ENCODE measurements around the gene MRM2. TPM values are rescaled to one million over a fixed set of nuclear protein-coding genes. Genes with fewer than 3 reads are reported as not detected.
"Not testable (repeated sequence)": the region's sequence is repeated elsewhere in the genome, so short reads cannot be mapped to it uniquely, and the experiment has no call there.

The MRM2 gene
- total RNA-seq, 1 experiment from 2014 or later, result 34.7 TPM

- TF ChIP-seq POLR2A (IDR thresholded peaks at IDR 0.05; ENCODE audit: borderline replicate concordance, extremely low read depth, insufficient read depth, insufficient read length), result no peak
These were observed 28.5 kb upstream of the MRM2 start (continued) for GRCh38 chr7:2270495-2270894.

- Histone ChIP-seq H3K9me3 (ENCODE audit: control insufficient read depth in 1 of 2, insufficient read depth in 1 of 2, low read depth in 1 of 2, low read length in 2 of 2) (no peaks in the 10 kb centered on the region), H3K9ac (ENCODE audit: low read length) (no peak overlapping the region), H3K4me2 (ENCODE audit: low read length) (no peak overlapping the region), H3K9me2 (ENCODE audit: insufficient read depth) (no peaks in the 10 kb centered on the region), H4K20me1 (ENCODE audit: insufficient read depth) (no peaks in the 10 kb centered on the region), H3K4me3 (replicated peaks in 1 of 2; ENCODE audit: low read depth in 1 of 2, low read length in 2 of 2) (no peak overlapping the region), H3K27ac (ENCODE audit: low read depth, low read length) (no peak overlapping the region), H3K4me1 (ENCODE audit: control insufficient read depth in 1 of 2, insufficient read depth in 2 of 2, low read length in 2 of 2) (peaks cover 0 to 5% of the 10 kb centered on the region in 2 experiments; a peak in 2 of 4 replicates), H2AFZ (ENCODE audit: low read depth, low read length, poor library complexity, severe bottlenecking) (no peak overlapping the region), H3K79me2 (ENCODE audit: insufficient read depth, low read length) (no peaks in the 10 kb centered on the region), H3K27me3 (ENCODE audit: insufficient read depth, low read length) (no peaks in the 10 kb centered on the region), H3K36me3 (ENCODE audit: control insufficient read depth in 1 of 2, insufficient read depth in 2 of 2, low read length in 2 of 2) (no peaks in the 10 kb centered on the region)
- intact Hi-C loops (cut with micrococcal nuclease), result no loop called here
- ATAC-seq (no peak), DNase-seq (ENCODE audit: low read depth, low spot score) (no peak)
- RAD21 ChIA-PET (ENCODE audit: low non-redundant PET in 1 of 2, low total read pairs in 2 of 2, uncharacterized antibody in 2 of 2, unreplicated experiment in 2 of 2), result no interaction called here
- POLR2A ChIA-PET, result no interaction called here
- TF ChIP-seq FOSL1 (IDR thresholded peaks at IDR 0.05; ENCODE audit: low read depth), result no peak
- TF ChIP-seq MAX (IDR thresholded peaks at IDR 0.05), result no peak
- no peak for TF ChIP-seq POLR2AphosphoS5 (IDR thresholded peaks at IDR 0.05; ENCODE audit: low read depth, low read length)
- TF ChIP-seq POLR2A (IDR thresholded peaks at IDR 0.05; ENCODE audit: borderline replicate concordance, extremely low read depth, insufficient read depth, insufficient read length), result no peak
- TF ChIP-seq ZNF274 (IDR thresholded peaks at IDR 0.05; ENCODE audit: low read depth, low read length), result no peak
- no peak for TF ChIP-seq TCF7L2 (IDR thresholded peaks at IDR 0.05; ENCODE audit: borderline replicate concordance, extremely low read depth, insufficient read depth, insufficient read length)
- TF ChIP-seq RAD21 (IDR thresholded peaks at IDR 0.05; ENCODE audit: low read depth), result no peak
- TF ChIP-seq CEBPB (IDR thresholded peaks at IDR 0.05; ENCODE audit: low read depth), result no peak
- no peak for TF ChIP-seq YY1 (IDR thresholded peaks at IDR 0.05; ENCODE audit: extremely low read depth, insufficient replicate concordance, low read depth, low read length)
- TF ChIP-seq SRF (IDR thresholded peaks at IDR 0.05; ENCODE audit: low read depth), result no peak
- no peak for TF ChIP-seq EZH2 (IDR thresholded peaks at IDR 0.05)
- CTCF ChIA-PET, result no interaction called here
- no TSS peak for BruUV-seq (replicated peaks)
These were observed 28.0 kb upstream of the MRM2 start for GRCh38 chr7:2269991-2270460.

- H3K9me2 ChIP-seq (ENCODE audit: insufficient read depth); ATAC-seq; H3K27ac ChIP-seq (ENCODE audit: low read depth, low read length); H3K4me1 ChIP-seq (ENCODE audit: control insufficient read depth in 1 of 2, insufficient read depth in 2 of 2, low read length in 2 of 2); H3K4me2 ChIP-seq (ENCODE audit: low read length); H4K20me1 ChIP-seq (ENCODE audit: insufficient read depth); POLR2A ChIA-PET; RAD21 ChIA-PET (ENCODE audit: low non-redundant PET in 1 of 2, low total read pairs in 2 of 2, uncharacterized antibody in 2 of 2, unreplicated experiment in 2 of 2); DNase-seq (ENCODE audit: low read depth, low spot score); H3K27me3 ChIP-seq (ENCODE audit: insufficient read depth, low read length); H3K36me3 ChIP-seq (ENCODE audit: control insufficient read depth in 1 of 2, insufficient read depth in 2 of 2, low read length in 2 of 2); H3K79me2 ChIP-seq (ENCODE audit: insufficient read depth, low read length); intact Hi-C loops (cut with micrococcal nuclease); H3K9ac ChIP-seq (ENCODE audit: low read length); H3K4me3 ChIP-seq (replicated peaks in 1 of 2; ENCODE audit: low read depth in 1 of 2, low read length in 2 of 2); CTCF ChIA-PET; H3K9me3 ChIP-seq (ENCODE audit: control insufficient read depth in 1 of 2, insufficient read depth in 1 of 2, low read depth in 1 of 2, low read length in 2 of 2); H2AFZ ChIP-seq (ENCODE audit: low read depth, low read length, poor library complexity, severe bottlenecking): not testable (repeated sequence)
- BruUV-seq (replicated peaks), result TSS peak; percentile 42
These were observed 27.3 kb upstream of the MRM2 start for GRCh38 chr7:2269089-2269990.

Data from HCT116 (cell line).